Measurements from ENCODE around the gene PRSS57.

Gene PRSS57

DNA sequence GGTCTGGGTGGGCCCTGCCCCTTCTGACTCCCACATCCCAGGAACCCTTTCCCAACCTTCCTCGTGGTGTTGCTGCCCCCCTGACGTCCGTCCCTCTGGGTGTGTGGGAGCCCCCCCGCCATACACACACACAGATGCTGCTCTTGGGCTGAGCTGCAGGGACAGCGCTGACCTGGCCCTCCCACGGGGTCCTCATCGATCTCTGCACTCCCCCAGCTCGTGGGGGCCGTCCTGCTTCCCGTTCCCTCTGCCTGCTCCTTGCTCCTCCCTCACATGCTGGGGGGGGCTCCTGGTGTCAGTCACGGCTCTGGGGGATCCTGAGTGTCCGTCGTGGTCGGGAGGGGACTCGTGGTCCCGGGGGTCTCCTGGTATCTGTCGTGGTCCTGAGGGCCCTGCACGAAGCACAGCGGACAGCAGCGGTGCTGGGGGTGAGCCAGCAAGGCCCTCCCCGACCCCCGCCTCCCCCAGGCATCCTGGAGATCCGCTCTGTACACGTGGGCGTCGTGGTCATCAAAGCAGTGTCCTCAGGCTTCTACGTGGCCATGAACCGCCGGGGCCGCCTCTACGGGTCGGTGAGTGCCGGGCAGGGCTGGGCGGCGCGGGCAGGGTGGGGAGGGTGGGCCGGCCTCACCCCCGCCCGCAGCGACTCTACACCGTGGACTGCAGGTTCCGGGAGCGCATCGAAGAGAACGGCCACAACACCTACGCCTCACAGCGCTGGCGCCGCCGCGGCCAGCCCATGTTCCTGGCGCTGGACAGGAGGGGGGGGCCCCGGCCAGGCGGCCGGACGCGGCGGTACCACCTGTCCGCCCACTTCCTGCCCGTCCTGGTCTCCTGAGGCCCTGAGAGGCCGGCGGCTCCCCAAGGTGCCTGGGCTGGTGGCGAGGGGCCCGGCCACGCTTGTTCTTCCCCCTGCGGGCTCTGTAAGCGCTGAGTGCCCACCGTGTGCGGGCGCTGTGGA lies 52.2 kb downstream of the PRSS57 start:
- Histone ChIP-seq H3K23ac (ENCODE audit: low read depth, low read length, poor library complexity) (no peak overlapping the region), H3K4me1 (ENCODE audit: control insufficient read depth in 2 of 2, insufficient read depth in 1 of 2, low read depth in 1 of 2, low read length in 2 of 2) (peaks cover 0 to 2% of the 10 kb centered on the region in 2 donors), H2BK5ac (ENCODE audit: low read length) (no peak overlapping the region), H4K91ac (ENCODE audit: low read depth, low read length, poor library complexity) (no peak overlapping the region), H3K4me2 (ENCODE audit: insufficient read depth, low read length, poor library complexity, severe bottlenecking) (no peak overlapping the region), H3K4me3 (ENCODE audit: low read length in 2 of 2) (no peak overlapping the region), H2BK12ac (ENCODE audit: low read length) (no peak overlapping the region), H3K27me3 (ENCODE audit: control insufficient read depth in 3 of 3, insufficient read depth in 3 of 3, low read depth in 1 of 3, low read length in 3 of 3) (peaks cover 0 to 4% (median 0%) of the 10 kb centered on the region in 3 experiments), H2BK15ac (ENCODE audit: low read length) (no peak overlapping the region), H3K9ac (ENCODE audit: low read depth, low read length, poor library complexity) (no peak overlapping the region), H3K14ac (ENCODE audit: low read length) (no peak overlapping the region), H2AK5ac (ENCODE audit: low read depth, low read length) (no peak overlapping the region), H4K8ac (ENCODE audit: low read depth, low read length) (no peak overlapping the region), H2BK120ac (ENCODE audit: low read depth, low read length) (no peak overlapping the region), H3K27ac (replicated peaks; ENCODE audit: low read length) (no peak overlapping the region), H2AFZ (ENCODE audit: low read length) (no peak overlapping the region), H3K36me3 (replicated peaks in 1 of 2; ENCODE audit: control insufficient read depth in 2 of 2, insufficient read depth in 2 of 2, low read length in 2 of 2) (peaks cover 9 to 31% of the 10 kb centered on the region in 2 donors), H3K4ac (ENCODE audit: low read length) (no peak overlapping the region), H3K18ac (ENCODE audit: low read length) (no peak overlapping the region), H3K9me3 (replicated peaks in 1 of 2; ENCODE audit: control insufficient read depth in 2 of 2, insufficient read depth in 1 of 2, low read depth in 1 of 2, low read length in 2 of 2) (no peaks in the 10 kb centered on the region), H3K79me1 (ENCODE audit: low read depth, low read length) (peaks cover 4% of the 10 kb centered on the region)
- WGBS, 2 donors (ENCODE audit: extremely low coverage in 2 of 2, insufficient read length in 2 of 2, insufficient replicate concordance in 1 of 2), result no CpG with 5 or more reads among the region's 70 CpGs
- DNase-seq (ENCODE audit: low spot score), result no peak

DNA sequence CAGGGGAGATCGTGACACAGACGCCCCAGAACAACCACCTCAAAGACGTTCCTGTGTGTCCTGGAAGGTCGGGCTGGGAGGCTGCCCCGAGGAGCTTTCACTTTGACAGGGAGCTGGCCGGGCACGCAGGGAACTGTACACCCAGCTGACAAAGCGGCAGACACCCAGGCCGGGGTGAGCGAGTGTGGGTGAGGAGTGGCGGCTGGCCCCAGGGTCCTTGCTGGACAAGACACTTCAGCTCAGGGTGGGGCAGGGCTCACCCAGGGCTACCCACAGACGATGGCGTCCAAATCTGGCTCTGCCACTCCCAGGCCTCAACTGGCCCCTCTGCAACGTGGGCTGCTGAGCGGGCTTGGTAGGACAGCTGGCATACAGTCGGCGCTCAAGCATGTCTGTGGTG lies 53.5 kb downstream of the PRSS57 start:
- no peak overlapping the region for H3K4ac ChIP-seq (ENCODE audit: low read length)
- H3K27ac ChIP-seq (replicated peaks; ENCODE audit: low read length), result no peak overlapping the region
- peaks cover 2% of the 10 kb centered on the region for H3K79me1 ChIP-seq (ENCODE audit: low read depth, low read length)
- no peak overlapping the region for H3K18ac ChIP-seq (ENCODE audit: low read length)
- no peak overlapping the region for H2AK5ac ChIP-seq (ENCODE audit: low read depth, low read length)
- no CpG with 5 or more reads among the region's 17 CpGs for WGBS, 2 donors (ENCODE audit: extremely low coverage in 2 of 2, insufficient read length in 2 of 2, insufficient replicate concordance in 1 of 2)
- no peak for DNase-seq (ENCODE audit: low spot score)
- peaks cover 0 to 4% (median 0%) of the 10 kb centered on the region in 3 experiments for H3K27me3 ChIP-seq (ENCODE audit: control insufficient read depth in 3 of 3, insufficient read depth in 3 of 3, low read depth in 1 of 3, low read length in 3 of 3)
- H3K14ac ChIP-seq (ENCODE audit: low read length), result no peak overlapping the region
- no peak overlapping the region for H2BK15ac ChIP-seq (ENCODE audit: low read length)
- no peak overlapping the region for H3K9ac ChIP-seq (ENCODE audit: low read depth, low read length, poor library complexity)
- H3K23ac ChIP-seq (ENCODE audit: low read depth, low read length, poor library complexity), result no peak overlapping the region
- no peak overlapping the region for H2BK12ac ChIP-seq (ENCODE audit: low read length)
- H2BK120ac ChIP-seq (ENCODE audit: low read depth, low read length), result no peak overlapping the region
- peaks cover 5 to 17% of the 10 kb centered on the region in 2 donors for H3K36me3 ChIP-seq (replicated peaks in 1 of 2; ENCODE audit: control insufficient read depth in 2 of 2, insufficient read depth in 2 of 2, low read length in 2 of 2)
- no peak overlapping the region for H2AFZ ChIP-seq (ENCODE audit: low read length)
- no peak overlapping the region for H4K91ac ChIP-seq (ENCODE audit: low read depth, low read length, poor library complexity)
- H3K9me3 ChIP-seq (replicated peaks in 1 of 2; ENCODE audit: control insufficient read depth in 2 of 2, insufficient read depth in 1 of 2, low read depth in 1 of 2, low read length in 2 of 2), result no peaks in the 10 kb centered on the region
- H3K4me1 ChIP-seq (ENCODE audit: control insufficient read depth in 2 of 2, insufficient read depth in 1 of 2, low read depth in 1 of 2, low read length in 2 of 2), result peaks cover 0 to 2% of the 10 kb centered on the region in 2 donors
- no peak overlapping the region for H3K4me2 ChIP-seq (ENCODE audit: insufficient read depth, low read length, poor library complexity, severe bottlenecking)
- no peak overlapping the region for H3K4me3 ChIP-seq (ENCODE audit: low read length in 2 of 2)
- no peak overlapping the region for H2BK5ac ChIP-seq (ENCODE audit: low read length)
- no peak overlapping the region for H4K8ac ChIP-seq (ENCODE audit: low read depth, low read length)

DNA sequence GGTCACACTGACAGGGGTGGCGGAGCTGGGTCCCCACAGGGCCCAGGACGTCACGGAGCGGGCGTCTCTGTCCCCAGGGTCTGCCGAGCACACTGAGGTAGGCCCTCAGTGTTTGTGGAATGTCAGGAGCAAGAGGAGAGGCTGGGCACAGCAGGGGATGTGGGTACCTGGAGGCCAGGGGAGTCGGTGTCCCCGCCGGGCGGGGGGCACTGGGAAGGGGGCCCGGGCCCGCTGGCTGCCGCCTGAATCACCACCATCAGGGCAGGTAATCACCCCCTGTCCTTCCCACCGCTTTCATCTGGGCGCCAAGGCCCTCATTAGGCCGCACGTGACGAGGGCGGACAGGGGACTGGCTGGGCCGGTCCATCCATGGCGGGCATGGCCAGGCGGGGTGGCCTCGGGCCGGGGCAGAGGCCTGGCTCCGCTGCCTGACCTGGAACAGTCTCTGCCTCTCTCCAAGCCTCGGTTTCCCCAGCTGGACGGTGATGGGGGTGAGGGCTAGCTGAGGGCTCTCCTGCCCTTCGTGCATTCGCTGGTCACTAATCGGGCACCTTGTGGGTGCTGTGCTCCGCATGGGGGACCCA lies 54.6 kb downstream of the PRSS57 start:
- Histone ChIP-seq H3K36me3 (replicated peaks in 1 of 2; ENCODE audit: control insufficient read depth in 2 of 2, insufficient read depth in 2 of 2, low read length in 2 of 2) (peaks cover 0 to 9% of the 10 kb centered on the region in 2 donors), H3K9me3 (replicated peaks in 1 of 2; ENCODE audit: control insufficient read depth in 2 of 2, insufficient read depth in 1 of 2, low read depth in 1 of 2, low read length in 2 of 2) (no peaks in the 10 kb centered on the region), H2AK5ac (ENCODE audit: low read depth, low read length) (peak overlapping the region; percentile 81), H2AFZ (ENCODE audit: low read length) (no peak overlapping the region), H3K4ac (ENCODE audit: low read length) (no peak overlapping the region), H2BK12ac (ENCODE audit: low read length) (no peak overlapping the region), H3K18ac (ENCODE audit: low read length) (no peak overlapping the region), H3K27ac (replicated peaks; ENCODE audit: low read length) (no peak overlapping the region), H3K4me3 (ENCODE audit: low read length in 2 of 2) (no peak overlapping the region), H3K14ac (ENCODE audit: low read length) (no peak overlapping the region), H4K8ac (ENCODE audit: low read depth, low read length) (no peak overlapping the region), H3K4me2 (ENCODE audit: insufficient read depth, low read length, poor library complexity, severe bottlenecking) (no peak overlapping the region), H3K79me1 (ENCODE audit: low read depth, low read length) (no peaks in the 10 kb centered on the region), H2BK15ac (ENCODE audit: low read length) (peak overlapping the region; percentile 75), H4K91ac (ENCODE audit: low read depth, low read length, poor library complexity) (no peak overlapping the region), H2BK120ac (ENCODE audit: low read depth, low read length) (no peak overlapping the region), H3K27me3 (ENCODE audit: control insufficient read depth in 3 of 3, insufficient read depth in 3 of 3, low read depth in 1 of 3, low read length in 3 of 3) (peaks cover 0 to 4% (median 0%) of the 10 kb centered on the region in 3 experiments), H3K4me1 (ENCODE audit: control insufficient read depth in 2 of 2, insufficient read depth in 1 of 2, low read depth in 1 of 2, low read length in 2 of 2) (peaks cover 0 to 2% of the 10 kb centered on the region in 2 donors), H2BK5ac (ENCODE audit: low read length) (no peak overlapping the region), H3K9ac (ENCODE audit: low read depth, low read length, poor library complexity) (no peak overlapping the region), H3K23ac (ENCODE audit: low read depth, low read length, poor library complexity) (peak overlapping the region; percentile 31)
- DNase-seq (ENCODE audit: low spot score), result no peak
- WGBS, 2 donors (ENCODE audit: extremely low coverage in 2 of 2, insufficient read length in 2 of 2, insufficient replicate concordance in 1 of 2), result no CpG with 5 or more reads among the region's 31 CpGs

DNA sequence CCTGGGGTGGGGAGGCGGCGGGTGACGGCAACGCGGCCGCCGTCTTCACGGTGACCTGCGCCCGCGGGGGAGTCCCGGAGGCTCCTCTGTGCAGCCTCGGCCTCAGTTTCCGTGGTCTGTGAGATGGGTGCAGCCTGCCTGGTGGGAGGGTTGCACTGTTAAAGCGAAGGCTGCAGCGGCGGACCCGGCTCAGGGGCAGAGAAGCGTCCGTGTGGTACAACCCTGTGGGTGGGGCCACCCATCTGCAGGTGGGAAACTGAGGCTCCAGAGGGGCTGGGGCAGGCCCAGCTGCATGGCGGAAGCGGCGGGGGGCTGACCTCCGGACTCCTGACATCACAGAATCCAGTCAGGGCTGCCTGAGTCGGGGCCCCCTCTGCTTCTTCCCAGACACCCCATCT lies 55.1 kb downstream of the PRSS57 start:
- Histone ChIP-seq H2AFZ (ENCODE audit: low read length) (peak overlapping the region; percentile 73), H3K9ac (ENCODE audit: low read depth, low read length, poor library complexity) (peak overlapping the region; percentile 88), H2BK15ac (ENCODE audit: low read length) (peak overlapping the region; percentile 75), H4K8ac (ENCODE audit: low read depth, low read length) (no peak overlapping the region), H3K14ac (ENCODE audit: low read length) (peak overlapping the region; percentile 89), H3K23ac (ENCODE audit: low read depth, low read length, poor library complexity) (peak overlapping the region; percentile 31), H2BK5ac (ENCODE audit: low read length) (peak overlapping the region; percentile 39), H3K79me1 (ENCODE audit: low read depth, low read length) (no peaks in the 10 kb centered on the region), H2BK12ac (ENCODE audit: low read length) (peak overlapping the region; percentile 84), H3K9me3 (replicated peaks in 1 of 2; ENCODE audit: control insufficient read depth in 2 of 2, insufficient read depth in 1 of 2, low read depth in 1 of 2, low read length in 2 of 2) (no peaks in the 10 kb centered on the region), H3K36me3 (replicated peaks in 1 of 2; ENCODE audit: control insufficient read depth in 2 of 2, insufficient read depth in 2 of 2, low read length in 2 of 2) (peaks cover 0 to 6% of the 10 kb centered on the region in 2 donors), H3K27me3 (ENCODE audit: control insufficient read depth in 3 of 3, insufficient read depth in 3 of 3, low read depth in 1 of 3, low read length in 3 of 3) (peaks cover 0 to 4% (median 0%) of the 10 kb centered on the region in 3 experiments), H4K91ac (ENCODE audit: low read depth, low read length, poor library complexity) (no peak overlapping the region), H3K4me2 (ENCODE audit: insufficient read depth, low read length, poor library complexity, severe bottlenecking) (peak overlapping the region; percentile 98), H3K4ac (ENCODE audit: low read length) (no peak overlapping the region), H3K4me1 (ENCODE audit: control insufficient read depth in 2 of 2, insufficient read depth in 1 of 2, low read depth in 1 of 2, low read length in 2 of 2) (peaks cover 0 to 2% of the 10 kb centered on the region in 2 donors), H3K4me3 (ENCODE audit: low read length in 2 of 2) (peak overlapping the region in 1 of 2 donors; percentile 76), H3K18ac (ENCODE audit: low read length) (peak overlapping the region; percentile 87), H3K27ac (replicated peaks; ENCODE audit: low read length) (no peak overlapping the region), H2BK120ac (ENCODE audit: low read depth, low read length) (no peak overlapping the region), H2AK5ac (ENCODE audit: low read depth, low read length) (peak overlapping the region; percentile 81)
- no CpG with 5 or more reads among the region's 25 CpGs for WGBS, 2 donors (ENCODE audit: extremely low coverage in 2 of 2, insufficient read length in 2 of 2, insufficient replicate concordance in 1 of 2)
- no peak for DNase-seq (ENCODE audit: low spot score)
